ENCODE measurements around the gene EIF4E1B.

Gene EIF4E1B

DNA sequence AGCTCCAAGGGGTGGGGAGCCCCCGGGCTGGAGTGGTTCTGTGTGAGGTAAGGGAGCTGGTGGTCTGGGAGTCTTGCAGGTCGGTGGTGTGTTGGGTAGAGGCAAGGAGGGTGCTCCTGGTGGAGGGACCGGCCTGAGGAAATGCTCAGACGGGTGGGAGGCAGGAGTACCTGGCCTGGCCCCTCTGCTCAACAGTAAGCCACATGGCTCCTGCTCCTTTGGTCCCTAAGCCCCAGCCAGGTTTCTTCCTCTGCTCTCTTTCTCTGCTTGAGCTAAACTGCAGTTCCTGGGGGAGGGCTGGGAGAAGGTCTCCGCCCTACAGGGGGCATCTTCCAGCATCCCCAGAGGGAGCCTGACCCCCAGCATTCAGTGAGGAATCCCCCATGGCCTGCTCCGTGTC lies 34.0 kb downstream of the EIF4E1B start:
- no peak for DNase-seq (ENCODE audit: low read depth)

DNA sequence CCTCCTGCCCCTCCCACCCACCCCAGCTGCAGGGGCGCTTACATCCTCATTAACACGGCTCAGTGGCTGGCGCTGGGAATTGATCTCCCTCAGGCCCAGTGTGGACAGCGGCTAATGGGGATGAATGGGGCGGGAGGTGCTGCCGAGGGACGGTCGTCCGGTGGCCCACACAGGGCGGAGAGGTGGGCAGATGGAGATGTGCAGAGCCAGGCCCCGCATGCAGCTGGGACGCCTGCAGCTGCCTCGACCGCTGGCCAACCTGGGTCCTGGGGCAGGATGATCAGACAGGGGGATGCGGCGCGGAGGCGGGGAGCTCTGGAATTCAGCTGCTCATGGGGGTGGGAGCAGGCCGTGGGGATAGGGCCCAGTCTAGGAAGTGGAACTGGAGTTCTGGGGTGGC lies 34.4 kb downstream of the EIF4E1B start:
- DNase-seq (ENCODE audit: low read depth) = no peak

DNA sequence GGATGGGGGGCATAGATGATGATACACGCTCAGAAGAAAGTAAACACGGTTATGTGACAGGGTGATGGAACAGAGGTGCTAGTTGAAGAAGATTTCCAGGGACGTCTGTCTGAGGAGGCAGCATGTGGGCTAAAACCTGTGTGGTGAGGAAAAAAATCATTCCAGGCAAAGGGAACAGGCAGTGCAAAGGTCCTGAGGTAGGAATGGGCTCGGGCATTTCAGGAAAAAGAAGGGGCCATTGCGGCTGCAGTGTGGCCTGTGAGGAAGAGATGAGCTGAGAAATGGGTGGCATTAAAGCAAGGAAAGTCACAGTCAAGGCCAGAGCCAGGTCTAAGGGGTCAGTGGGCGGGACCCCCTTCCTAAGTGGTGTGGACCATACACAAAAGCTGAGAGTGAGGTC lies 35.0 kb downstream of the EIF4E1B start:
- DNase-seq (ENCODE audit: low read depth) = no peak

DNA sequence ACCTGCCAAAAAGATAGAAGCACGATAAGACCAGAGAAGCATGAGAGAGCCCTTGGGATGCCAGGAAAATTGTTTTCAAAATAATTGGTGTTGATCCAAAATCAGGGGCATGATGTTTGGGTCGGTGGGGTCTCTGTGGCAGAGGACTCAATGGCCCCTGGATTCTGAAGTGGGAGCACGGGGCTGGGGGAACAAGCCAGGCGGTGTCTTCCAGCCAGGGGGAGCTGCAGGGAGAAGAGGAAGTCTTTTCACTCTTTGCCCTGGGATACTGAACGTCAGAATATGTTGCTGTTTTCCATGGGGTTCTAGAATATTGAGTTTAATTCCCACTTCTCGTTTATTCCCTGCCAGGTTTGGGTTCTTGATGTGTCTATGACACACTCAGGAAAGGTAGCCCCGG lies 37.2 kb downstream of the EIF4E1B start:
- DNase-seq (ENCODE audit: low read depth) = no peak

DNA sequence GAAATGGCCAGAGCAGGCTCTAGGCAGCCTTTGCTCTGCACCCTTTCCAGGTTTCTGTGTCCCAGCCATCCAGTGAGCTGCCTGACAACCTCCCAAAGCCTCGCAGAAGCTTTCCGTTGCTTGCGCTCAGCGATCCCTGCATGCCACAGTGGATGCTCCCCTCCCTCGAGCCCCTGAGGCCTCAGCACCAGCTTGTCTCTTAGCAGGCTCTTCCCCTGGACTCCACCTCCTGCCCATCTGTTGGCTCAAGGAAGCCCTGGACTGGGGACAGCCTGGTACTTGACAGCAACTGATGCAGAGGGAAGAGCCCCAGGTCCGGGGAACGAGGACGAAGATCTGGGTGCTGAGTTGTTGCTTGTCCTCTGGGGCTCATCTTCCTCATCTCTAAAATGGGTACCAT lies 40.0 kb downstream of the EIF4E1B start:
- no peak for DNase-seq (ENCODE audit: low read depth)

DNA sequence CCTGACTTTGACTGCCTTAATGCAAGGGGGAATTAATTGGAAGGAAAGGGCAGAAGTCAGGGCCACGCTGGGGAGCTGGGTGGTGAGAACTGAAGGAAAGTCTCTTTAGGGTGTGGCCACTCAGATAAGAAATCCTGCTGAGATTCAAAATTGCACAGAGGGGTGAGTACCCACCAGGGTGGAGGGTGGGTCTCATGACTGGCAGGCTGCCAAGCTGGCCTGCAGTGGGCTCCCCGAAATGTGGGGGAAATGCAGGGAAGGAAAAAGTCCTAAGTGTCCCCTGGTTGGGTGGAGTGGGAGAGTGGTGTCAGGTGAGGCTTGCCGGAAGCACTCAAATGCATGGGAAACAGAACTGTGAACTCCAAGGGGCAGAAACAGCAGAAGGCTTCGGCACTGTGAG lies 40.9 kb downstream of the EIF4E1B start:
- no peak for DNase-seq (ENCODE audit: low read depth)

DNA sequence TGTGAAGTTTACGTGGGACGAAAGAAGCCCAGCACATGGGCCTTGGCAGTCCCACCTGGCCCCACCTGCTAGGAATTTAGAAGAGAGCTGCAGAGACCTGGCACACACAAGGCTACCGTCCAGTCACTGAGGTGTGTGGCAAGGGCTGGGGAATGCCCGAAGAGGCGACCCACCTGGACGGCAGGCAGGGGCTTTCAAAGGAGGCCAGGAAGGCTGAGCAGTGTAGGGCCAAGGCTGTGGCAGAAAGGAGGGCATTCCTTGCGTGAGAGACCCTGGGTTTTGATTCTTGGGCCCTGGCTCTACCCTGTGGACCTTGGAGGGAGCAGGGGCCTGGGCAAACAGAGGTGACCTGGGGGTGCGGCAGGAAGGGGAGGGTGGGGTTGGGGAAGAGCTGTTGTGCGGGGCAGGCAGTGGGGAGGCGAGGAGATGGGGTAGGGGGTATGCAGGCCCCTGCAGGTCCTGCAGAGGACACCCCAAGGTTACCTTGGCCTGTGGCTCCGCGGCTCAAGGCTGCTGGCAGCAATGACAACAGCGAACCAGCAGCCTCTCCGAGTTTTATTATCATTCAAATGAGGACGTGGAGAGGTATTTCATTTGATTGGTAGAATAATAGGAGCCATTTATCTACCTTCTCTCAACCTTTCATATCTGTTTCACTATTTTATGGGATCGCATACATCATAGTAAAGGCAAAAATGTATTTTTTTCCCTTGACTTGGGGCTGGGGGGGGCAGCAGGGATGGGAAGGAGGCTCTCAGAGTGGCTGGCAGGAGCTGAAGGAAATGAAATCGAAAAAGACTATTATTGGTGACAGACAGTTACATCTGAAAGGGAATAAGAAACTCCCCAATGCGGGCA lies 41.6 kb downstream of the EIF4E1B start:
- DNase-seq (ENCODE audit: low read depth) = no peak

DNA sequence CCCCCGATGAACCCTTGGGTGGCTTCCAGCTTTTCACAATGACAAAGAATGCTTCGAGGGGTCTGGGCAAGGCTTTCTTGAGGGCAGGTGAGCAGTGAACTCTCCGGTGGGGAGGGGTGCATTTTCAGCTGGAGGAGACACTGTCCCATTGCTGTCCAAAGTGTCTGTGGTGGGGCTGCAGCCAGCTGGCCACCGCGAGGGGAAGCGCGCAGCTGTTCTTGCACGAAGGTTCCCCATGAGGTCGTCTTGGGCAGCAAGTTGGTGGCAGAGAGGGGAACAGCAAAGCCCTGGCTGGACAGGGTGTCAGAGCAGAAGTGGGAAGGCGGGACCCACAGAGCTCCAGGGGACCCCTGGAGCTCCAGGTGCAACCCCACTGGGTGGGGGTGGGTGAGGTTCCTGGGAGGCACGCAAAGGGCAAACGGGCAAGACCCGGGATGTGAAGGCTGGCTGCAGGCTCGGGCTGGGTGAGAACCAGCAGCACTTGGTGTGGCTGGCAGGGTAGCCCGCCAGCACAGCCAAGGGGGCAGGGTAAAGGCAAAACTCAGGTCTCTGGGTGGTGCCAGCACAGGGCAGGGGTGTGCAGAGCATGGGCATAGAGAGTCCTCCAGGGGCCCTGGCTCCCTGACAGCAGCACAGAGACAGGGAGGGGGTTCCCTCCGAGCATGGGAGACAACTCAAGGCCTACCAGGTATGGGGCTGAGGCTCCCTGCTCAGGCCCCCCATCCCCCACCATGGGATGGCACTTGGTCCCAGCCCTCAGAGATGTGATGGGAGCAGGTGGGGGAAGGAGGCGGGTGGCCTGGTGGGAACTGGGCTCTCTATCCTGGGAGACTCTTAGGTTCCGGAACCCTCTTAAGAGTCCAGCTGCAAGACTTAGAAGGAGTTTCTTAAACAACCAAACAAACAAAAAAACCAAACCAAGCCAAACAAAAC lies 43.4 kb downstream of the EIF4E1B start:
- no peak for DNase-seq (ENCODE audit: low read depth)

DNA sequence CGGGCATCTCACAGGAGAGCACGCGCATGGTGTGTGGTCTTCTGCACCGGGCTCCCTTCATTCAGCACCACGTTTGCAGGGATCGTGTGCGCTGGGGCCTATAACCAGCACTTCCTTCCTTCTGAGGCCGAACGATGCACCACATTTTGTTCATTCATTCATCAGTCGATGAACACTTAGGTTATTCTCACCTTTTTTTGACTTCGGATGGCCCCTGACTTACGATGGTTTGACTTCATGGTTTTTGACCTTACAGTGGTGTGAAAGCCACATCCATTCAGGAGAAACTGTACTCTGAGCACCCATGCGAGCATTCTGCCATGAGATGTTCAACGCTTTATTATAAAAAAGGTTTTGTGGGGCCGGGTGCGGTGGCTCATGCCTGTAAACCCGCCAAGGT lies 44.3 kb downstream of the EIF4E1B start:
- no peak for DNase-seq (ENCODE audit: low read depth)

DNA sequence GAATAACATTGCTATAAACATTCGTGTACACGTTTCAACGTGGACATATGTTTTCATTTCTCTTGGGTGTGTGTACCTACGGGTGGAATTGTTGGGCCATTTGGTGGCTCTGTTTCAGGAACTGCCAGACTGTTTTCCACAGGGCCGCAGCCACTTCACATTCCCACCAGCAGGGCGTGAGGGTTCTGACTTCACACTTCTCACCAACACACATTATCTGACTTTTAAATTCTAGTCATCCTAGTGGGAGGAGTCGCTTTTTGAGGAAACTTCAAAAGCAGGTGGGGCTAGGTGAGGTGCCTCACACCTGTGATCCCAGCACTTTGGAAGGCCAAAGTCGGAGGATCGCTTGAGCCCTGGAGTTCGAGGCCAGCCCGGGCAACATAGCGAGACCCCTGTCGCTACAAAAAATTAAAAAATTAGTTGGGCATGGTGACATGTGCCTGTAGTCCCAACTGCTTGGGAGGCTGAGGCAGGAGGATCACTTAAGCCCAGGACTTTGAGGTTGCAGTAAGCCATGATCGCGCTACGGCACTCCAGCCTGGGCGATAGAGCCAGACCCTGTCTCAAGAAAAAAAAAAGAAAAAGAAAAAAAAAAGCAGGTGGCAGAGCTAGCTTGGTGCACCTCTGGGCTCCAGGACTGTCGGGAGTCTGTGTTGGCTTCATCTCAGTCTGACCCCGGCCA lies 45.3 kb downstream of the EIF4E1B start:
- no peak for DNase-seq (ENCODE audit: low read depth)

DNA sequence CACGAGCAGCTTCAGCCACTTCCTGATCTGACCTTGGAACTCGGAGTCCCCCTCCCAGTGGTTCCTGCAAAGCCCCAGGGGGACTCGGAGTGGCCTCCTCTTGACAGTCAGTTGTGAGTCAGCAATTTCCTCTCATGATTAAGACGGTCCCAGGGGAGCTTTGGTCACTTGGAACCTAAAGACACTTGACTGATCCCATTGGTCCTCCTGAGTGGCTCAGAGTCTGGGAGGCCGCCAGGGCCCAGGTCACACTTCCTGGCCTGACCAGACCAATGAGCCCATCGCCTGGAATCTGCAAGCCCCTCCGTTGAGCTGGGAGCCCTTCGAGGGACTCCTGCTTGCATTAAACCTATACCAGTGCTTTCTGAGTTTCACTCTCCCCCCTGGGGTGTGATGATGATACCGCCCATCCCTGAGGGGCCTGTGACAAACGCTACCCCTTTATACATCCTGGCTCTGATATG lies 45.9 kb downstream of the EIF4E1B start:
- no peak for DNase-seq (ENCODE audit: low read depth)

DNA sequence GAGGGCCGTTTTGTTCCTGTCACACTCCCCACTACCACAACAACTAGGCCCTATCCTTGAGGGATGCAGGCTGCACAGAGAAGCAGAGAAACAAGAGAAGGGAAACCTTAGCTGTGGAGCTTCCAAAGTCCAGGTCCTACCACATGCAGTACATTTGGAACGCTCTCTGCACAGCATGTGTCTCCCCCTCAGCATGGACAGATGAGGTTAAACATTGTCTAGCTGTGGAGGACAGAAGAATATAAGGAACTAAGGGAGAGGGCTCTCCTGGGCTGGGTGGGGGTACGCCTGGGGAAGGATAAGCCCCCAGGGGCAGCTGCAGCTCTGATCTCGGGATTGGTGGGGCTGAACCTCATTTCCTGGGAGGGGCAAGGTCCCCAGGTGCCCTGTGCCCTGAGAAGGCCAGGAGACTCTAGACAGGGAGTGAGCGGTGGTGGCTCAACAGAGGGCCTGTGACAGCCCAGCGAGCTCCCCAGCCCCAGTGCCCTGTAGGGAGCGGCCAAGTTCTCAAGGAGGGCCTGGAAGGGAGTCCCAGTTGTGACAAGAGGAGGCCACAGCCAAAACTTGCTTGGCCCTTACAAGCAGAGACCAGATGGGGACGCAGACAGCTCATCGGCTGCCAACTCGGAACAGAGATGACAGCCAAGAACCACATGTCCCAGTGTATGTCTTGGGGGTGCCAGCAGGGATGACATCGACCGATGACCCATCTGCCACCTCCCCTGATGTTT lies 46.9 kb downstream of the EIF4E1B start:
- no peak for DNase-seq (ENCODE audit: low read depth)

DNA sequence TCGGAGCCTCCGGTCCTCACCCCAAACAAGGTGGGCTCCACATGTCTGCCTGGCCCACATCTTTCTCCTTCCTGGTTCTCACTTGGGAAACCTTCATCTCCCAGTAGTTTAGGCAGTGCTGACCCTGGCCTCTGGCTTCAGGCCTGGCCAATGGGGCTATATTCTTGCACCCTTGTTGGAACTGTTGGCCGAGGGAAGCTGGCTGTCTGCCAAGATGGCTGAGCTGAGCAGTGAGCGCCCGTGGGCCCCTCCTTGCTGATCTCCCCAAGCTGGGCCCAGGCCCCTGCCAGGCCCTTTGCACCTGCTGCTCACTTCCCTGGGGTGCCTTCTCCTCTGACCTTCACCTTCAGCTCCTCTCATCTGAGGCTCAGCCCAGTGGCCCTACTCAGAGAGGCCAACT lies 48.1 kb downstream of the EIF4E1B start:
- DNase-seq (ENCODE audit: low read depth) = no peak

DNA sequence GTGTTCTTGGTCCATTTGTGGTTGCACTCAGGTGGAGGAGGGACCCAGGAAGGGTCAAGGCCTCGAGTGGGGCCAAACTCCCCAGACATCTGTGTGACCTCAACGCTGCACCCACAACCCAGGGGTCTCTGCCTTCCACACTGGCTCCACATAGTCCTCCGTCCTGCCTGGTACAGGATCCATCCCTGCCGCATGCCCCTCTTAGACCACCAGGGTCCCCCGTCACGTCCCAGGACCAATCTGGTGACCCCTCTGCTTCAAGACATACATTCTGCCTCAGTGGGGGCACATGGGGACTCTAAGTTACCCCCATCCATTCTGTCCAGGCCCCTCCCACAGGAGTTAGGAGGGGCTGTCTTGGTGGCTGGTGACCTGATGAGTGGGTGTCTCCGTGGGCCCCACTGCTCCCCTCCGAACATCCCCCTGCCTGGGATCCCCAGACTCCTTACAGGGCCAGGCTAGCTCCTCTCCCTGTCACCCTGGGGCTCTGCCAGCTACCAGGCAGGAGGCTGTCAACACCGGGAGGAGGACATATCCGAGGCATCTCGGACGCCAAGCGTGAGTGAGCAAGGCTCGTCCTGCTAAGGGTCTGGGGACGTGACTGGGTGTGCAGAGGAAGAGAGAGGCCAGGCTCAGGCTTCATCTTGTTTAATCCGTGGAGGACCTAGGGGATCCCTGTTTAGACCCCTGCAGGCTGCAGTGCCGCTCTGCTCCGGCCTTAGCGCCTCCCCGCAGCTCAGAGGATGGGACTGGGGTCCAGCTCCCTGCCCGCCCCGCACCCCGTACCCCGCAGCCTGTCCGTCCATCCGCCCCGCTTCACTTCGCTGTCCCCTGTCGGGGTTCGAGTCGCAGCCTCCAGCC lies 49.1 kb downstream of the EIF4E1B start:
- no peak for DNase-seq (ENCODE audit: low read depth)

DNA sequence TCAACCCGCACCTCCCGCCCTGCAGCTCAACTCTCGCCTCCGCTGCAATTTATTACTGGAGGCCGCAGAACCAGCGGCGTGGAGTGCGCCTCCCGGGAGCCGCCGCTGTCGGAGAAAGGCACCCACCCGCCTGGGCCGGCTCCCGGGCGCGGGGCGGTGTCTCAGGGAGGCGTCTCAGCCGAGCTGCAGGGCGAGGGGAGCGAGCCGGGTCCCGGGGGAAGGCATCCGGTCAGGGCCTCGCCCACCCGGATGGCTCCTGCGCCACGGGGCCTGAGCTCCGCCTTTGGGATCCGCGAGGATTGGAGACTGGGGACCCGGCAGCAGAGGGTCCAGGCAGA lies 49.7 kb downstream of the EIF4E1B start:
- DNase-seq (ENCODE audit: low read depth) = no peak

DNA sequence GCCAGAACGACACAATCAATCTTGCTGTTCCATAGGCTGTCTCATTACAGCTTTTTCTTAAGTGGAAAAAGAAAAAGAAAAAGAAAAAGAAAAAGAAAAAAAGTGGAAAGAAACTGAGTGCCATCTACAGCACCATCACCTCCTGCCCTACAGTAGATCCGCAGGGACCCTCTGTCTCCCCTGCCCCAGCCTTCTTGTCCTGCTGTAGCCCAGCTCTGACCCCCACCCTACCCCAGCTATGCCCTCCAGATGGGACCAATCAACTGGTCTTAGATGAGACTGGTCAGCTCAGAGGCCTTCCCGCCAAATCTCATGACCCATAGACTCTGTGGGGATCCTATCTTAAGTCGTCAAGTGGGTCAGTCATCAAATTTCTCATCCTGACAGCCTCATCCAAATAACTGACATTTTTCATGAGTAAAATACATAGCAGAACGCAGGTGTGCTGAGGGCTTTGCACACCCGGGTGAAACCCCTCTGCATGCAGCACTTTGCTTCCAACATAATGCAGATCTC lies 51.6 kb downstream of the EIF4E1B start:
- no peak for DNase-seq (ENCODE audit: low read depth)

DNA sequence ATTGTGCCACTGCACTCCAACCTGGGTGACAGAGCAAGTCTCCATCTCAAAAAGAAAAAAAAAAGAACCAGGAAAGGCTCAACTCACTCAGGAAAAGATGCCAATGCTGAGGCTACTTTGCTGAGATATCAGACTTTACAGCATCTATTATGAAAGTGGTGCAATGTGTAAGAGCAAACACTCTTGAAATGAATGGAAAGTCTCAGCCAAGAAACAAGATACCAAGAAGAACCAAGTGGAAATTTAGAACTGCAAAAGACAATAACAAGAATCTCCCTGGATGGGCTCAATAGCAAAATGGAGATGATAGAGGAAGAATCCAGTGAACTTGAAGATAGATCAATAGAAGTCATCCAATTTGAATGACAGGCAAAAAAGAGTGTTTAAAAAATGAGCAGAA lies 54.5 kb downstream of the EIF4E1B start:
- no peak for DNase-seq (ENCODE audit: low read depth)

DNA sequence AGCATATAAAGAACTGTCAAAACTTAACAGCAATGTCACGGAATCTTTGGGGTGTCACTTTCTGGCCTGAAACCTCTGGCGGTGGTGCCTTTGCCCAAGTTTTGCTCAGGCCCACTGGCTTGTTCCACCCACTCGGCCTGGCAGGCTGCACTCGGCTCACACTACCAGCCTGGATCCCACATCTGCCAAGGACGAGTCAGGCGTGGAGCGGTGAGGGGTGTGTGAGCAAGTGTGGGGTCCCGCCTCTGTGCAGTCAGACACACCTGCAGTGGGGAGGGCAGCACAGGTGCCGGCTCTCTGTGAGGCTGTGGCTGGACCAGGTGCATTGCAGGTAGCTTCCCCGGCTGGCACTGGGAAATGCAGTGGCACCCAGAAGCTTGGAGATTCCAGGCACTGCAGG lies 56.8 kb downstream of the EIF4E1B start:
- no peak for DNase-seq (ENCODE audit: low read depth)

DNA sequence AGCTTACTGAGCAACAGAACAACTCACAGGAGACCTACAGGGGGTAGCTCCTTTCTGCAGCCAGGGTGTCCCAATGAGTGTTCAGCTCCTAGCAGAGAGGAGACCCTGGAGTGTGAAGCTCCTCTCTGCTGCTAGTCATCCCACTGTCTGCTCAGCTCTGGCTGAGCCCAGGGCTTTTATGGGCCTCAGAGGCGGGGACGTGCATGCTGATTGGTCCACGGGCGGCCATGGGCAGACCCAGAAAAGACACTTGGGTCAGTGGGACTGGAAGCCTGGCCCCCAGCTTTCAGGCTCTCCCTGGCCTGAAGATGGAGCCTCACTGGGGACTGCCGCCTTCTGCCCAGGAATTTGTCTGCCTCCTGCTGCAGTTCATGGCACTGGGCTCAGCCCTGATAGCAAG lies 57.4 kb downstream of the EIF4E1B start:
- no peak for DNase-seq (ENCODE audit: low read depth)

DNA sequence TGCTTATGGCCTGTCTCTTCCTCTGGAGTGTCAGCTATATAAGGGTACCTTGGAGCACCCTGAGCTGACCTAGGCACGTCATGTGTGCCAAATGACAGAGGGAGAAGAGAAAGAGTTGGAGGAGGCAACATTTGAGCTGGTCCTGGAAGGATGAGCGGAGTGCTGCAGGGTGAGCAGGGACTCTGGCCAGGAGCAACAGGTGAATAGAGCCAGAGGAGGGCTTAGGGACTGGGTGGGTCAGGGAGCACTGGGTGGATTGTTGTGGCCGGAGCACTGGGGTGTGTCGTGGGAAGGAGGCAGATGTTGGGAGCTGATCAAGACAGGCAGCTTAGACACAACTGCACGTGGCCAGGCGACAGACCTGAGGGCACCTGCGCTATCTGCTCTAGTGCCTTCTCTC lies 60.4 kb downstream of the EIF4E1B start:
- no peak for DNase-seq (ENCODE audit: low read depth)

DNA sequence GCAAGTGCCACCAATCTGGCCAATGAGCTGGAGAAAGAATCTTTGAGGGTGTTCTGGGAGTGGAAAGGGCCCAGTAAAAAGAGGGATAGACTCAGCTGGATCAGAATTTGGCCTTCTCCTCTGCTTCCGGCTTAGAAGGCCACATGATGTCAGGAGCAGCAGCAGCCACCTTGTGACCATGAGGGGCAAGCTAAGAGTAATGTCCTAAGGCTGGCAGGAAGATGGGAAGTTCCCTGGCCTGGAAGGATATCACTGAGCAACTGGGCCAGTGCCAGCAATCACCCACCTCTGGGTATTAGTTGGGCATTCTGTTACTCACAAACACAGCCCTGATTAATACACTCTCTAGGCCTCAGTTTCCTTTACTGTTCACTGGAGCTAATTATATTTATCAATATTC lies 61.0 kb downstream of the EIF4E1B start:
- DNase-seq (ENCODE audit: low read depth) = no peak
